ENCODE measurements around the gene STUM. TPM values are rescaled to one million over a fixed set of nuclear protein-coding genes. Genes with fewer than 3 reads are reported as not detected.
"Not testable (repeated sequence)": the region's sequence is repeated elsewhere in the genome, so short reads cannot be mapped to it uniquely, and the experiment has no call there.

STUM gene
- total RNA-seq, 2 experiments from 2014 or later: not detected

DNA sequence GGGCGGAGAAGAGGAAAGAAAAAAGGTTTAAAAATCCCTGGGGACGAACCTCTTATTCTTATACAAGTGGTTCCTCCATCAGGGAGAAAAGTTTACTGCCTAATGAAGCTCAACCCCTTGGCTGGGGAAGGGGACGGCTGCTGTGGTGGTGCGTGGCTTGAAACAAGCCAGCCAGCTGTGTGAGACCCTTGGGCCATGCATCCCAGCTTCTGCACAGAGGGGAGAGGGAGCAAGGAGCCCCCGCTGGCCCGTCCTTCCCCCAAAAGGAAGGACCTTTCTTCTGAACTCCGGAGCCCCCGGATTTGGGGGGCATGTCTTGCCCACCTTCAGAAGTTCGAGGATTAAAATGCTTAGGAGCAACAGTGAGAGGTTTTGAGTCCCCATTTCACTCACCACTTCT lies 67.3 kb downstream of the STUM start:
- Histone ChIP-seq H3K27me3 (ENCODE audit: control insufficient read depth in 1 of 2, insufficient read depth in 2 of 2, low read length in 2 of 2) (no peaks in the 10 kb centered on the region), H3K27ac (ENCODE audit: low read depth in 1 of 2, low read length in 2 of 2) (no peak overlapping the region), H3K36me3 (ENCODE audit: insufficient read depth, low read length) (no peaks in the 10 kb centered on the region), H3K4me3 (ENCODE audit: low read length) (no peak overlapping the region), H3K4me1 (ENCODE audit: insufficient read depth, low read length) (no peaks in the 10 kb centered on the region), H3K9me3 (ENCODE audit: control insufficient read depth in 1 of 2, insufficient read depth in 1 of 2, low read length in 2 of 2) (no peaks in the 10 kb centered on the region)
- DNase-seq (no peak), ATAC-seq (ENCODE audit: poor library complexity) (no peak)
- H3K4me1 Mint-ChIP-seq (ENCODE audit: low read depth): no peaks in the 10 kb centered on the region
- no peaks in the 10 kb centered on the region for H3K27me3 Mint-ChIP-seq
- no peaks in the 10 kb centered on the region for H3K36me3 Mint-ChIP-seq (ENCODE audit: low read depth)
- CTCF ChIA-PET: interaction anchor here (2.3 kb wide), 1 partner anchor 11 kb away, joined by 9 read pairs; no protein-coding TSS in a partner anchor
- POLR2A ChIA-PET: no interaction called here
- H3K4me3 Mint-ChIP-seq: no peak overlapping the region
- no peaks in the 10 kb centered on the region for H3K9me3 Mint-ChIP-seq
- intact Hi-C loops (cut with DNase I, micrococcal nuclease): no loop called here
- TF ChIP-seq, protein P1, sequence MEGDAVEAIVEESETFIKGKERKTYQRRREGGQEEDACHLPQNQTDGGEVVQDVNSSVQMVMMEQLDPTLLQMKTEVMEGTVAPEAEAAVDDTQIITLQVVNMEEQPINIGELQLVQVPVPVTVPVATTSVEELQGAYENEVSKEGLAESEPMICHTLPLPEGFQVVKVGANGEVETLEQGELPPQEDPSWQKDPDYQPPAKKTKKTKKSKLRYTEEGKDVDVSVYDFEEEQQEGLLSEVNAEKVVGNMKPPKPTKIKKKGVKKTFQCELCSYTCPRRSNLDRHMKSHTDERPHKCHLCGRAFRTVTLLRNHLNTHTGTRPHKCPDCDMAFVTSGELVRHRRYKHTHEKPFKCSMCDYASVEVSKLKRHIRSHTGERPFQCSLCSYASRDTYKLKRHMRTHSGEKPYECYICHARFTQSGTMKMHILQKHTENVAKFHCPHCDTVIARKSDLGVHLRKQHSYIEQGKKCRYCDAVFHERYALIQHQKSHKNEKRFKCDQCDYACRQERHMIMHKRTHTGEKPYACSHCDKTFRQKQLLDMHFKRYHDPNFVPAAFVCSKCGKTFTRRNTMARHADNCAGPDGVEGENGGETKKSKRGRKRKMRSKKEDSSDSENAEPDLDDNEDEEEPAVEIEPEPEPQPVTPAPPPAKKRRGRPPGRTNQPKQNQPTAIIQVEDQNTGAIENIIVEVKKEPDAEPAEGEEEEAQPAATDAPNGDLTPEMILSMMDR (IDR thresholded peaks at IDR 0.05): no peak
- H3K27ac Mint-ChIP-seq: no peak overlapping the region

DNA sequence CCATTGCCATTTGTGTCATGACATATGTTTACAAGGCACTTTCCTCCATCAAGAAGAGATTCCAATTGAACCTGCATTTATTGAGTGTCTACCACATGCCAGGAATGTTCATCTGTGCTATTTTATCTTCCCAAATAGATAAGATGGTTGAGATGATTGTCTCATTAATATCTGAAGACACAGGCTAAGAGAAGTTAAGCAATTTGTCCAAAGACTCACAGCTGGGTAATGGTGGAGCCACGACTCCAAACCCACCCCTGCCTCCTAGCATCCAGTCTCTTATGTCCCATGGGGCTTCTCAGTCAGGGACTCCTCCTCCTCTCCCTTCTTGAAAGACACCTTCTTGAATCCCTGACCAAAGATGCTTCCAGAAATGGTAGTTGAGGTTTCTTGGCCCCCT lies 68.1 kb downstream of the STUM start:
- Mint-ChIP-seq H3K27me3 (no peaks in the 10 kb centered on the region), H3K27ac (no peak overlapping the region), H3K4me1 (ENCODE audit: low read depth) (no peaks in the 10 kb centered on the region), H3K9me3 (no peaks in the 10 kb centered on the region), H3K36me3 (ENCODE audit: low read depth) (no peaks in the 10 kb centered on the region), H3K4me3 (no peak overlapping the region)
- POLR2A ChIA-PET: no interaction called here
- Histone ChIP-seq H3K27me3 (ENCODE audit: control insufficient read depth in 1 of 2, insufficient read depth in 2 of 2, low read length in 2 of 2) (no peaks in the 10 kb centered on the region), H3K4me3 (ENCODE audit: low read length) (no peak overlapping the region), H3K27ac (ENCODE audit: low read depth in 1 of 2, low read length in 2 of 2) (no peak overlapping the region), H3K36me3 (ENCODE audit: insufficient read depth, low read length) (no peaks in the 10 kb centered on the region), H3K9me3 (ENCODE audit: control insufficient read depth in 1 of 2, insufficient read depth in 1 of 2, low read length in 2 of 2) (no peaks in the 10 kb centered on the region), H3K4me1 (ENCODE audit: insufficient read depth, low read length) (no peaks in the 10 kb centered on the region)
- TF ChIP-seq, protein P1 (IDR thresholded peaks at IDR 0.05): no peak
- CTCF ChIA-PET: interaction anchor here (2.3 kb wide), 1 partner anchor 10 kb away, joined by 9 read pairs; no protein-coding TSS in a partner anchor
- intact Hi-C loops (cut with DNase I, micrococcal nuclease): no loop called here
- ATAC-seq (ENCODE audit: poor library complexity) (no peak), DNase-seq (no peak)

DNA sequence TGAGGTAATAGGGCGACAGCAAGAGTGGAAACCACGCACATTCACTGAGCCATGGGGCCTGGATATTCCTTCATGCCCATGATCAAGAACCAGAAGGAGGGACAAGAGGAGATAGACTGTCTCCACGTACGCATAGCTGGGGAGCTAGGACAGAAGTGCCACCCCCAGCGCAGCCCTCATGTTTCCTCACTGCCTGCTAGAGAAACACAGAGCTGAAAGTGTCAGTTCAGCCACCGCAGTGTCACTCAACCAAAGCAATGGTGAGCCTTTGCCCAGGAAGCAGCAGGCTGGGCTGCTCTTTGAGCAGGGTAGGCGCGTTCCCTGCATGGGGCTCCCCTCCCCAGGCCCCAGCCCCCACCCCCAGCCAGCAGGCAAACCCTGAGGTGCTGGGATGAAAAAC lies 68.5 kb downstream of the STUM start:
- intact Hi-C loops (cut with DNase I, micrococcal nuclease): no loop called here
- no peak overlapping the region for H3K4me3 ChIP-seq (ENCODE audit: low read length)
- DNase-seq: no peak
- H3K9me3 ChIP-seq (ENCODE audit: control insufficient read depth in 1 of 2, insufficient read depth in 1 of 2, low read length in 2 of 2): no peaks in the 10 kb centered on the region
- TF ChIP-seq, protein P1 (IDR thresholded peaks at IDR 0.05): no peak
- CTCF ChIA-PET: interaction anchor here (2.3 kb wide), 1 partner anchor 9 kb away, joined by 9 read pairs; no protein-coding TSS in a partner anchor
- H3K36me3 ChIP-seq (ENCODE audit: insufficient read depth, low read length): no peaks in the 10 kb centered on the region
- H3K27ac ChIP-seq (ENCODE audit: low read depth in 1 of 2, low read length in 2 of 2): no peak overlapping the region
- H3K9me3 Mint-ChIP-seq: no peaks in the 10 kb centered on the region
- ATAC-seq (ENCODE audit: poor library complexity): no peak
- POLR2A ChIA-PET: no interaction called here
- H3K4me1 Mint-ChIP-seq (ENCODE audit: low read depth): no peaks in the 10 kb centered on the region
- H3K36me3 Mint-ChIP-seq (ENCODE audit: low read depth): no peaks in the 10 kb centered on the region
- H3K4me1 ChIP-seq (ENCODE audit: insufficient read depth, low read length): no peaks in the 10 kb centered on the region
- no peak overlapping the region for H3K4me3 Mint-ChIP-seq
- H3K27me3 ChIP-seq (ENCODE audit: control insufficient read depth in 1 of 2, insufficient read depth in 2 of 2, low read length in 2 of 2): no peaks in the 10 kb centered on the region
- no peak overlapping the region for H3K27ac Mint-ChIP-seq
- H3K27me3 Mint-ChIP-seq: no peaks in the 10 kb centered on the region

DNA sequence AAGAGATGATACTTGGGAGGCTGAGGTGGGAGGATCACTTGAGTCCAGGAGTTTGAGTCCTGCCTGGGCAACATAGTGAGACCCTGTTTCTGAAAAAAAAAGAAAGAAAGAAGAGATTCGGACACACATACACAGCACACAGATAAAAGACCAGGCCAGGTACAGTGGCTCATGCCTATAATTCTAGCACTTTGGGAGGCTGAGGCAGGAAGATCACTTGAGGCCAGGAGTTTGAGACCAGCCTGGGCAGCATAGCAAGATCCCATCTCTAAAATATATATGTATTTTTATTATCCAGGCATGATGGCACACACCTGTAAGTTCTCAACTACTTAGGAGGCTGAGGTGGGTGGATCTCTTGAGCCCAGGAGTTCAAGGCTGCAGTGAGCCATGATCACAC lies 69.2 kb downstream of the STUM start:
- ATAC-seq (ENCODE audit: poor library complexity); H3K27ac Mint-ChIP-seq; H3K36me3 ChIP-seq (ENCODE audit: insufficient read depth, low read length); H3K27me3 ChIP-seq (ENCODE audit: control insufficient read depth in 1 of 2, insufficient read depth in 2 of 2, low read length in 2 of 2); DNase-seq; H3K4me1 Mint-ChIP-seq (ENCODE audit: low read depth); H3K27ac ChIP-seq (ENCODE audit: low read depth in 1 of 2, low read length in 2 of 2); POLR2A ChIA-PET; H3K9me3 ChIP-seq (ENCODE audit: control insufficient read depth in 1 of 2, insufficient read depth in 1 of 2, low read length in 2 of 2); CTCF ChIA-PET; H3K27me3 Mint-ChIP-seq; intact Hi-C loops (cut with DNase I, micrococcal nuclease); H3K4me3 Mint-ChIP-seq; H3K36me3 Mint-ChIP-seq (ENCODE audit: low read depth); H3K4me1 ChIP-seq (ENCODE audit: insufficient read depth, low read length); H3K9me3 Mint-ChIP-seq; H3K4me3 ChIP-seq (ENCODE audit: low read length): not testable (repeated sequence)

All from CD4-positive, alpha-beta T cell (primary cell).